GM23338 (cell line): ENCODE measurements around the gene CBX6. TPM values are rescaled to one million over a fixed set of nuclear protein-coding genes. Genes with fewer than 3 reads are reported as not detected.

Source experiments
- ATAC-seq: fragments of 200-7000 bp; cut with Tn5 transposase; 3 replicates; pipeline ENCODE4 v1.9.1; 2020
- DNase-seq: peaks from one replicate; pipeline ENCODE4 v3.0.0-alpha.2; 2015; ENCODE audit warnings: low spot score
- H2AFZ ChIP-seq: fragments of 200-600 bp; sonication (generic); 2 replicates; pipeline ENCODE4 v1.8.0; 2016; ENCODE audit warnings: antibody characterized with exemption, mild to moderate bottlenecking, moderate library complexity
- H3F3A ChIP-seq: fragments of 200-600 bp; sonication (generic); replicated peaks from 2 replicates; pipeline ENCODE4 v1.8.0; 2017; ENCODE audit warnings: antibody characterized with exemption, mixed run types, low read depth
- H3K27ac ChIP-seq: fragments of 200-600 bp; sonication (generic); 2 replicates; pipeline ENCODE4 v1.6.1; 2016; ENCODE audit warnings: low read depth
- H3K27me3 ChIP-seq: fragments of 200-600 bp; sonication (generic); 2 replicates; pipeline ENCODE4 v1.8.0; 2016; ENCODE audit warnings: mild to moderate bottlenecking, mixed run types, moderate library complexity; ENCODE audit not compliant: insufficient read depth
- H3K36me3 ChIP-seq: fragments of 200-600 bp; sonication (generic); 2 replicates; pipeline ENCODE4 v1.8.0; 2016; ENCODE audit warnings: mild to moderate bottlenecking; ENCODE audit not compliant: insufficient read depth
- H3K4me1 ChIP-seq: fragments of 200-600 bp; sonication (generic); 2 replicates; pipeline ENCODE4 v1.8.0; 2016; ENCODE audit warnings: mild to moderate bottlenecking, moderate library complexity; ENCODE audit not compliant: insufficient read depth
- H3K4me2 ChIP-seq: fragments of 200-600 bp; sonication (generic); 2 replicates; pipeline ENCODE4 v1.7.1; 2017; ENCODE audit warnings: mixed run types
- H3K4me3 ChIP-seq: fragments of 200-600 bp; sonication (generic); 2 replicates; pipeline ENCODE4 v1.6.1; 2016; ENCODE audit warnings: mixed run types
- H3K79me2 ChIP-seq: fragments of 200-600 bp; sonication (generic); replicated peaks from 2 replicates; pipeline ENCODE4 v1.8.0; 2017; ENCODE audit warnings: mild to moderate bottlenecking; ENCODE audit not compliant: insufficient read depth
- H3K9me2 ChIP-seq: fragments of 200-600 bp; sonication (generic); 2 replicates; pipeline ENCODE4 v1.8.0; 2017; ENCODE audit not compliant: insufficient read depth
- H4K20me1 ChIP-seq: fragments of 200-600 bp; sonication (generic); replicated peaks from 2 replicates; pipeline ENCODE4 v1.8.0; 2017; ENCODE audit warnings: mild to moderate bottlenecking; ENCODE audit not compliant: insufficient read depth
- H3K27ac Mint-ChIP-seq: 2 replicates; pipeline ENCODE4 v1.8.0; 2020; ENCODE audit warnings: inconsistent platforms, mild to moderate bottlenecking, moderate library complexity, mixed read lengths
- H3K27me3 Mint-ChIP-seq: 3 replicates; pipeline ENCODE4 v1.8.0; 2022; ENCODE audit warnings: low read depth, mild to moderate bottlenecking, moderate library complexity, mixed read lengths, inconsistent platforms; ENCODE audit not compliant: insufficient read depth, poor library complexity
- H3K36me3 Mint-ChIP-seq: 3 replicates; pipeline ENCODE4 v1.8.0; 2021; ENCODE audit warnings: low read depth, mild to moderate bottlenecking, inconsistent platforms, moderate library complexity, mixed read lengths
- H3K4me1 Mint-ChIP-seq: 3 replicates; pipeline ENCODE4 v1.8.0; 2020; ENCODE audit warnings: mild to moderate bottlenecking, inconsistent platforms, mixed read lengths
- H3K4me3 Mint-ChIP-seq: 3 replicates; pipeline ENCODE4 v1.8.0; 2021; ENCODE audit warnings: moderate library complexity, mild to moderate bottlenecking, inconsistent platforms, mixed read lengths
- H3K9me3 Mint-ChIP-seq: 3 replicates; pipeline ENCODE4 v1.8.0; 2020; ENCODE audit warnings: moderate library complexity, mild to moderate bottlenecking, inconsistent platforms, mixed read lengths
- CREB1 ChIP-seq: fragments of 250-450 bp; sonication (Bioruptor Pico); IDR thresholded peaks from 2 replicates; pipeline ENCODE4 v1.5.0; 2020; ENCODE audit warnings: low read depth, mild to moderate bottlenecking, moderate library complexity
- CTCF ChIP-seq, 2 experiments: fragments of 200-600 bp in 1 of 2; sonication (generic) in 1 of 2; conservative IDR thresholded peaks; 2 replicates each; pipeline versions ENCODE4 v1.5.1 to v1.6.1; 2016 to 2017; ENCODE audit warnings: antibody characterized with exemption in 2 of 2, low read depth in 2 of 2, mild to moderate bottlenecking in 2 of 2, moderate library complexity in 1 of 2
- ETS1 ChIP-seq: IDR thresholded peaks from 2 replicates; pipeline ENCODE4 v1.6.1; 2016; ENCODE audit warnings: antibody characterized with exemption
- EZH2 ChIP-seq: fragments of 200-600 bp; sonication (generic); IDR thresholded peaks from one replicate; pipeline ENCODE4 v1.8.0; 2017; ENCODE audit warnings: antibody characterized with exemption, mild to moderate bottlenecking, low read depth; ENCODE audit not compliant: unreplicated experiment
- EZH2phosphoT487 ChIP-seq: fragments of 200-600 bp; sonication (generic); IDR thresholded peaks from one replicate; pipeline ENCODE4 v1.8.1; 2018; ENCODE audit warnings: antibody characterized with exemption; ENCODE audit not compliant: unreplicated experiment
- JUNB ChIP-seq: IDR thresholded peaks from one replicate; pipeline ENCODE4 v1.6.1; 2016; ENCODE audit warnings: antibody characterized with exemption; ENCODE audit not compliant: unreplicated experiment
- NANOG ChIP-seq: IDR thresholded peaks from 2 replicates; pipeline ENCODE4 v1.6.1; 2016; ENCODE audit warnings: antibody characterized with exemption, borderline replicate concordance
- POLR2AphosphoS5 ChIP-seq: IDR thresholded peaks from 2 replicates; pipeline ENCODE4 v1.6.1; 2016; ENCODE audit warnings: antibody characterized with exemption, low read depth
- STAT1 ChIP-seq: IDR thresholded peaks from one replicate; pipeline ENCODE4 v1.6.1; 2016; ENCODE audit warnings: antibody characterized with exemption; ENCODE audit not compliant: unreplicated experiment
- ZNF114 ChIP-seq: fragments of 250-450 bp; sonication (Bioruptor Pico); IDR thresholded peaks from 2 replicates; pipeline ENCODE4 v1.5.0; 2020; ENCODE audit warnings: mild to moderate bottlenecking, moderate library complexity
- ZNF331 ChIP-seq: fragments of 250-450 bp; sonication (Bioruptor Pico); IDR thresholded peaks from 2 replicates; pipeline ENCODE4 v1.5.0; 2020; ENCODE audit warnings: low read depth, mild to moderate bottlenecking, moderate library complexity
- polyA plus RNA-seq: library from polyadenylated mRNA; unstranded; fragments of >200 nt; fragmentation: Nextera tagmentation; extraction: Ambion mirVana; gene quantifications from 2 replicates; pipeline ENCODE4 v1.2.1, GENCODE V29; 2016
- total RNA-seq: library from RNA; depleted of rRNA; stranded (reverse); fragments of >200 nt; shearing (Covaris generic); gene quantifications from 2 replicates; pipeline ENCODE4 v1.2.3, GENCODE V29; 2014
- TF ChIP-seq, protein P1 (sequence below): IDR thresholded peaks from one replicate; pipeline ENCODE4 v1.6.1; 2018; ENCODE audit warnings: antibody characterized with exemption; ENCODE audit not compliant: unreplicated experiment

Gene CBX6
- total and polyA plus RNA-seq, 2 experiments from 2014 or later: 18.5 to 23.0 TPM

- TF ChIP-seq, protein P1, sequence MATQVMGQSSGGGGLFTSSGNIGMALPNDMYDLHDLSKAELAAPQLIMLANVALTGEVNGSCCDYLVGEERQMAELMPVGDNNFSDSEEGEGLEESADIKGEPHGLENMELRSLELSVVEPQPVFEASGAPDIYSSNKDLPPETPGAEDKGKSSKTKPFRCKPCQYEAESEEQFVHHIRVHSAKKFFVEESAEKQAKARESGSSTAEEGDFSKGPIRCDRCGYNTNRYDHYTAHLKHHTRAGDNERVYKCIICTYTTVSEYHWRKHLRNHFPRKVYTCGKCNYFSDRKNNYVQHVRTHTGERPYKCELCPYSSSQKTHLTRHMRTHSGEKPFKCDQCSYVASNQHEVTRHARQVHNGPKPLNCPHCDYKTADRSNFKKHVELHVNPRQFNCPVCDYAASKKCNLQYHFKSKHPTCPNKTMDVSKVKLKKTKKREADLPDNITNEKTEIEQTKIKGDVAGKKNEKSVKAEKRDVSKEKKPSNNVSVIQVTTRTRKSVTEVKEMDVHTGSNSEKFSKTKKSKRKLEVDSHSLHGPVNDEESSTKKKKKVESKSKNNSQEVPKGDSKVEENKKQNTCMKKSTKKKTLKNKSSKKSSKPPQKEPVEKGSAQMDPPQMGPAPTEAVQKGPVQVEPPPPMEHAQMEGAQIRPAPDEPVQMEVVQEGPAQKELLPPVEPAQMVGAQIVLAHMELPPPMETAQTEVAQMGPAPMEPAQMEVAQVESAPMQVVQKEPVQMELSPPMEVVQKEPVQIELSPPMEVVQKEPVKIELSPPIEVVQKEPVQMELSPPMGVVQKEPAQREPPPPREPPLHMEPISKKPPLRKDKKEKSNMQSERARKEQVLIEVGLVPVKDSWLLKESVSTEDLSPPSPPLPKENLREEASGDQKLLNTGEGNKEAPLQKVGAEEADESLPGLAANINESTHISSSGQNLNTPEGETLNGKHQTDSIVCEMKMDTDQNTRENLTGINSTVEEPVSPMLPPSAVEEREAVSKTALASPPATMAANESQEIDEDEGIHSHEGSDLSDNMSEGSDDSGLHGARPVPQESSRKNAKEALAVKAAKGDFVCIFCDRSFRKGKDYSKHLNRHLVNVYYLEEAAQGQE: no peak
- no peak for TF ChIP-seq ETS1
- no peak for TF ChIP-seq EZH2phosphoT487
- TF ChIP-seq EZH2: no peak
- no peak for TF ChIP-seq POLR2AphosphoS5
- TF ChIP-seq STAT1: no peak
- TF ChIP-seq CREB1 (CRISPR knock-in tag): no peak
- TF ChIP-seq ZNF114 (CRISPR knock-in tag): no peak
- no peak for TF ChIP-seq CTCF (conservative IDR thresholded peaks at IDR 0.05; ENCODE audit: low read depth in 2 of 2)
- no peak for TF ChIP-seq ZNF331 (CRISPR knock-in tag)
- TF ChIP-seq NANOG: no peak
Measured at GRCh38 chr22:38834991-38835390, 37.0 kb downstream of the CBX6 start (continued).

DNA sequence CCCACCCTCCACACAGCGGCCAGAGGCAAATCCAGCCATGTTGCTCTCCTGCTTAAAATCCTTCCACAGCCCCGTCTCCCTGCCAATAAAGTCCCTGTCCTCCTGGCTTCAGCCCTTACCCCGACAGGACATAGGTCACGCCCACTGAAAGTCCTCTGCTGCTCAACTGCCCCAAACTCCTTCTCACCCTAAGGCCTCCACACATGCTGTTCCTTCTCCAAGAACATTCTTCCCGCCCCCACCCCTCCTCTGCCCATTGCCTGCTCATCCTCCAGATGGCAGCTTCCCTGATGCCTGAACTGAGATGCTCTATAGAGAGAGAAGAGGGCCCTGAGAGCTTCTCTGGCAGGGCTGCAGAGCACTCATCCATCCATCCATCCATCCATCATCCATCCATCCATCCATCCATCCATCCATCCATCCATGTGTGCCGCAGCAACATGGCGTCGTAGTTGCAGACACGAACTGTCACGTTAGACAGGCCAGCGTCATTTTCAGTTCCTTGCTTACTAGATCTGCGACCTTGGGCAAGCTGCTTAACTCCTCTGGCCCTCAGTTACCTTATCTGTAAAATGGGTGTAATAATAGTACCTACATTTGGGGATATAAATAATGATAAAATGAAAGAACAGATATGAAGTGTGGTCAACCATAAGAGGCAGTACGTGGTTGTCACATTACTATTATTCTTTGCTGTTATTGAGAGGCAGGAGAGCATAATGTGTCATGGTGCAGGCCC, 37.6 kb downstream of the CBX6 start:
- peaks cover 22% of the 10 kb centered on the region for H3K27me3 Mint-ChIP-seq
- peaks cover 19% of the 10 kb centered on the region for H3K4me1 ChIP-seq
- no peak for TF ChIP-seq CREB1 (CRISPR knock-in tag)
- no peak for TF ChIP-seq ETS1
- TF ChIP-seq JUNB: no peak
- TF ChIP-seq EZH2phosphoT487: no peak
- TF ChIP-seq EZH2: no peak
- TF ChIP-seq ZNF331 (CRISPR knock-in tag): no peak
- no peak for TF ChIP-seq CTCF (conservative IDR thresholded peaks at IDR 0.05; ENCODE audit: low read depth in 2 of 2)
- TF ChIP-seq NANOG: no peak
- no peak for TF ChIP-seq STAT1
- TF ChIP-seq POLR2AphosphoS5: no peak
- TF ChIP-seq, protein P1: no peak

More for the DNA sequence above, 37.6 kb downstream of the CBX6 start:
- Histone ChIP-seq H3K36me3 (no peaks in the 10 kb centered on the region), H2AFZ (no peak overlapping the region), H3K27ac (no peak overlapping the region), H3F3A (no peaks in the 10 kb centered on the region), H3K4me2 (no peak overlapping the region), H3K9me2 (no peaks in the 10 kb centered on the region), H4K20me1 (no peaks in the 10 kb centered on the region), H3K79me2 (no peaks in the 10 kb centered on the region), H3K27me3 (no peaks in the 10 kb centered on the region), H3K4me3 (no peak overlapping the region)
- ATAC-seq (no peak), DNase-seq (no peak)
- H3K4me1 Mint-ChIP-seq: peaks cover 19% of the 10 kb centered on the region
- no peaks in the 10 kb centered on the region; the same call in 2 of the 3 replicates for H3K9me3 Mint-ChIP-seq
- H3K27ac Mint-ChIP-seq: no peak overlapping the region
- no peak overlapping the region for H3K4me3 Mint-ChIP-seq
- H3K36me3 Mint-ChIP-seq: no peaks in the 10 kb centered on the region; the same call in 2 of the 3 replicates
